OCI-LY1 (cell line): ENCODE measurements around the gene CCDC78.

Experiments
- H2AFZ ChIP-seq: fragments of 200-600 bp; sonication (generic), shearing (Covaris generic); 2 replicates; pipeline ENCODE4 v1.6.0; 2014; ENCODE audit warnings: antibody characterized with exemption, mild to moderate bottlenecking, low read length
- H3F3A ChIP-seq: fragments of 200-600 bp; sonication (generic), shearing (Covaris generic); 2 replicates; pipeline ENCODE4 v1.6.0; 2014; ENCODE audit warnings: mild to moderate bottlenecking, antibody characterized with exemption, low read length, moderate library complexity; ENCODE audit not compliant: insufficient read depth
- H3K27ac ChIP-seq: fragments of 200-600 bp; sonication (generic); 2 replicates; pipeline ENCODE4 v1.5.1; 2014; ENCODE audit warnings: low read length, mixed run types, mild to moderate bottlenecking, low read depth; ENCODE audit not compliant: poor library complexity, severe bottlenecking
- H3K27me3 ChIP-seq: fragments of 200-600 bp; sonication (generic); 2 replicates; pipeline ENCODE4 v1.6.0; 2014; ENCODE audit warnings: antibody characterized with exemption, mild to moderate bottlenecking, low read length, moderate library complexity; ENCODE audit not compliant: insufficient read depth
- H3K36me3 ChIP-seq: fragments of 200-600 bp; sonication (generic); 2 replicates; pipeline ENCODE4 v1.6.1; 2014; ENCODE audit warnings: mild to moderate bottlenecking, antibody characterized with exemption, low read length, moderate library complexity, mixed read lengths; ENCODE audit not compliant: insufficient read depth
- H3K4me1 ChIP-seq: fragments of 200-600 bp; sonication (generic); 2 replicates; pipeline ENCODE4 v1.5.1; 2014; ENCODE audit warnings: mild to moderate bottlenecking, low read length, moderate library complexity; ENCODE audit not compliant: insufficient read depth, severe bottlenecking
- H3K4me2 ChIP-seq: fragments of 200-600 bp; sonication (generic), shearing (Covaris generic); 2 replicates; pipeline ENCODE4 v1.6.1; 2014; ENCODE audit warnings: low read length
- H3K4me3 ChIP-seq: fragments of 200-600 bp; sonication (generic); 2 replicates; pipeline ENCODE4 v1.5.1; 2014; ENCODE audit warnings: low read length, low read depth, mild to moderate bottlenecking, mixed read lengths; ENCODE audit not compliant: poor library complexity, severe bottlenecking
- H3K79me2 ChIP-seq: fragments of 200-600 bp; shearing (Covaris generic); 2 replicates; pipeline ENCODE4 v1.6.1; 2016; ENCODE audit warnings: mixed run types, low read length, mixed read lengths; ENCODE audit not compliant: insufficient read depth
- H3K9ac ChIP-seq: fragments of 200-600 bp; sonication (generic), shearing (Covaris generic); 2 replicates; pipeline ENCODE4 v1.6.1; 2014; ENCODE audit warnings: mild to moderate bottlenecking, low read length, mixed read lengths
- H3K9me2 ChIP-seq: fragments of 200-600 bp; sonication (generic), shearing (Covaris generic); 2 replicates; pipeline ENCODE4 v1.6.1; 2014; ENCODE audit warnings: low read depth, mild to moderate bottlenecking, low read length, mixed read lengths
- H3K9me3 ChIP-seq: fragments of 200-600 bp; shearing (Covaris generic); 2 replicates; pipeline ENCODE4 v1.6.1; 2014; ENCODE audit warnings: low read length, mixed read lengths
- H4K20me1 ChIP-seq: fragments of 200-600 bp; sonication (generic), shearing (Covaris generic); 2 replicates; pipeline ENCODE4 v1.6.0; 2016; ENCODE audit warnings: mild to moderate bottlenecking, low read length; ENCODE audit not compliant: insufficient read depth
- CTCF ChIP-seq: fragments of 200-600 bp; sonication (generic), shearing (Covaris generic); IDR thresholded peaks from 2 replicates; pipeline ENCODE4 v1.5.1; 2017; ENCODE audit warnings: mild to moderate bottlenecking, antibody characterized with exemption, low read length, moderate library complexity, mixed read lengths
- EZH2 ChIP-seq: fragments of 200-600 bp; sonication (generic), shearing (Covaris generic); IDR thresholded peaks from 2 replicates; pipeline ENCODE4 v1.8.0; 2017; ENCODE audit warnings: borderline replicate concordance, mixed run types, mild to moderate bottlenecking, antibody characterized with exemption, low read length, moderate library complexity, mixed read lengths

Gene CCDC78

GRCh38 chr16:772959-773358, 46.7 kb upstream of the CCDC78 start:
- H3K9ac ChIP-seq = no peak overlapping the region

GRCh38 chr16:770411-770810, 44.2 kb upstream of the CCDC78 start:
- TF ChIP-seq EZH2 = no peak
- TF ChIP-seq CTCF = no peak
- Histone ChIP-seq H3K79me2 (no peaks in the 10 kb centered on the region), H3K36me3 (no peaks in the 10 kb centered on the region), H3K27me3 (no peaks in the 10 kb centered on the region), H3K4me1 (no peaks in the 10 kb centered on the region), H3K4me2 (no peak overlapping the region), H3F3A (no peaks in the 10 kb centered on the region), H3K4me3 (no peak overlapping the region), H3K9me2 (no peaks in the 10 kb centered on the region), H3K9ac (no peak overlapping the region), H3K9me3 (no peaks in the 10 kb centered on the region), H4K20me1 (no peaks in the 10 kb centered on the region), H2AFZ (no peak overlapping the region), H3K27ac (no peak overlapping the region)

More at GRCh38 chr16:772959-773358, 46.7 kb upstream of the CCDC78 start:
- H3K27me3 ChIP-seq = no peaks in the 10 kb centered on the region; the same call in 1 of the 2 replicates
- H4K20me1 ChIP-seq = no peaks in the 10 kb centered on the region
- no peaks in the 10 kb centered on the region for H3K79me2 ChIP-seq
- H3K4me3 ChIP-seq = no peak overlapping the region
- no peaks in the 10 kb centered on the region for H3K4me1 ChIP-seq
- no peaks in the 10 kb centered on the region for H3K9me3 ChIP-seq
- no peak for TF ChIP-seq CTCF
- no peak for TF ChIP-seq EZH2
- H3K27ac ChIP-seq = no peak overlapping the region
- no peak overlapping the region for H3K4me2 ChIP-seq
- H3F3A ChIP-seq = no peaks in the 10 kb centered on the region
- no peaks in the 10 kb centered on the region for H3K36me3 ChIP-seq
- no peak overlapping the region for H2AFZ ChIP-seq
- no peaks in the 10 kb centered on the region for H3K9me2 ChIP-seq

GRCh38 chr16:769934-770333, 43.7 kb upstream of the CCDC78 start:
- TF ChIP-seq CTCF (no peak), EZH2 (no peak)
- Histone ChIP-seq H3K4me1 (no peaks in the 10 kb centered on the region), H3F3A (no peaks in the 10 kb centered on the region), H3K27ac (no peak overlapping the region), H3K27me3 (no peaks in the 10 kb centered on the region), H3K79me2 (no peaks in the 10 kb centered on the region), H3K9me3 (no peaks in the 10 kb centered on the region), H3K36me3 (no peaks in the 10 kb centered on the region), H2AFZ (no peak overlapping the region), H3K4me3 (no peak overlapping the region), H3K9me2 (no peaks in the 10 kb centered on the region), H4K20me1 (no peaks in the 10 kb centered on the region), H3K4me2 (no peak overlapping the region), H3K9ac (no peak overlapping the region)
